H9 (cell line): Measurements from ENCODE around the gene CHTOP. TPM values are rescaled to one million over a fixed set of nuclear protein-coding genes. Genes with fewer than 3 reads are reported as not detected.

Experiments used
- DNase-seq: peaks from one replicate; pipeline ENCODE4 v3.0.0-alpha.2; 2017
- H2AFZ ChIP-seq: one replicate; pipeline ENCODE4 v1.6.1; 2013; ENCODE audit warnings: mild to moderate bottlenecking, low read length, control low read depth, moderate library complexity
- H2AK5ac ChIP-seq: 2 replicates; pipeline ENCODE4 v1.6.1; 2013; ENCODE audit warnings: low read length, control low read depth, mixed read lengths; ENCODE audit not compliant: insufficient read length
- H2BK120ac ChIP-seq: one replicate; pipeline ENCODE4 v1.6.1; 2013; ENCODE audit warnings: low read depth, mild to moderate bottlenecking, low read length, control low read depth, inconsistent platforms; ENCODE audit not compliant: poor library complexity, severe bottlenecking
- H2BK12ac ChIP-seq: 2 replicates; pipeline ENCODE4 v1.6.1; 2013; ENCODE audit warnings: low read length, control low read depth, mixed read lengths, low read depth; ENCODE audit not compliant: insufficient read length
- H2BK15ac ChIP-seq: 2 replicates; pipeline ENCODE4 v1.6.1; 2013; ENCODE audit warnings: low read depth, low read length, control low read depth
- H2BK20ac ChIP-seq: one replicate; pipeline ENCODE4 v1.6.1; 2013; ENCODE audit warnings: low read depth, mild to moderate bottlenecking, low read length, control low read depth, inconsistent platforms; ENCODE audit not compliant: poor library complexity, severe bottlenecking
- H2BK5ac ChIP-seq: 2 replicates; pipeline ENCODE4 v1.6.1; 2013; ENCODE audit warnings: low read length, control low read depth, mixed read lengths; ENCODE audit not compliant: insufficient read length
- H3K14ac ChIP-seq: 2 replicates; pipeline ENCODE4 v1.6.1; 2013; ENCODE audit warnings: low read length, control low read depth; ENCODE audit not compliant: insufficient read depth
- H3K18ac ChIP-seq: 2 replicates; pipeline ENCODE4 v1.6.1; 2013; ENCODE audit warnings: low read depth, mild to moderate bottlenecking, mixed read lengths, low read length, control low read depth; ENCODE audit not compliant: insufficient read length
- H3K23ac ChIP-seq: 2 replicates; pipeline ENCODE4 v1.6.1; 2013; ENCODE audit warnings: low read length, control low read depth, mixed read lengths, low read depth; ENCODE audit not compliant: insufficient read length
- H3K23me2 ChIP-seq: 2 replicates; pipeline ENCODE4 v1.6.1; 2013; ENCODE audit warnings: low read depth, mild to moderate bottlenecking, mixed read lengths, low read length, control low read depth; ENCODE audit not compliant: insufficient read length, poor library complexity, severe bottlenecking
- H3K27ac ChIP-seq: 2 replicates; pipeline ENCODE4 v1.5.1; 2013; ENCODE audit warnings: low read length, control low read depth, mixed read lengths, low read depth; ENCODE audit not compliant: insufficient read length
- H3K27me3 ChIP-seq: 2 replicates; pipeline ENCODE4 v1.6.1; 2013; ENCODE audit warnings: low read length, control low read depth, inconsistent platforms; ENCODE audit not compliant: insufficient read depth
- H3K4ac ChIP-seq: 2 replicates; pipeline ENCODE4 v1.6.1; 2013; ENCODE audit warnings: low read depth, mild to moderate bottlenecking, control low read depth, inconsistent platforms, low read length, moderate library complexity
- H3K4me1 ChIP-seq: 2 replicates; pipeline ENCODE4 v1.6.1; 2013; ENCODE audit warnings: low read length, control low read depth, inconsistent platforms; ENCODE audit not compliant: insufficient read depth
- H3K4me2 ChIP-seq: 2 replicates; pipeline ENCODE4 v1.6.1; 2013; ENCODE audit warnings: low read length, control low read depth, mixed read lengths; ENCODE audit not compliant: insufficient read length, insufficient read depth
- H3K56ac ChIP-seq: 2 replicates; pipeline ENCODE4 v1.6.1; 2013; ENCODE audit warnings: low read depth, mild to moderate bottlenecking, mixed read lengths, low read length, control low read depth; ENCODE audit not compliant: insufficient read length
- H3K79me1 ChIP-seq: 2 replicates; pipeline ENCODE4 v1.6.1; 2013; ENCODE audit warnings: low read depth, mild to moderate bottlenecking, moderate library complexity, low read length, control low read depth, inconsistent platforms; ENCODE audit not compliant: insufficient read depth, poor library complexity, severe bottlenecking
- H3K79me2 ChIP-seq: 2 replicates; pipeline ENCODE4 v1.6.1; 2013; ENCODE audit warnings: low read length, control low read depth, inconsistent platforms; ENCODE audit not compliant: insufficient read depth
- H3K9ac ChIP-seq: 2 replicates; pipeline ENCODE4 v1.6.1; 2013; ENCODE audit warnings: low read length, control low read depth, mixed read lengths; ENCODE audit not compliant: insufficient read length; ENCODE audit errors: extremely low read depth
- H3K9me3 ChIP-seq: one replicate; pipeline ENCODE4 v1.6.1; 2013; ENCODE audit warnings: low read depth, low read length, inconsistent platforms; ENCODE audit not compliant: control insufficient read depth
- H3T11ph ChIP-seq: one replicate; pipeline ENCODE4 v1.6.1; 2013; ENCODE audit warnings: mild to moderate bottlenecking, low read length, control low read depth, inconsistent platforms
- H4K20me1 ChIP-seq: one replicate; pipeline ENCODE4 v1.6.1; 2013; ENCODE audit not compliant: control insufficient read depth, insufficient read length, insufficient read depth
- H4K5ac ChIP-seq: 2 replicates; pipeline ENCODE4 v1.6.1; 2013; ENCODE audit warnings: low read depth, mild to moderate bottlenecking, mixed read lengths, low read length, control low read depth; ENCODE audit not compliant: insufficient read length
- H4K8ac ChIP-seq: replicated peaks from 2 replicates; pipeline ENCODE4 v1.6.1; 2013; ENCODE audit warnings: low read length, control low read depth, mixed read lengths, low read depth; ENCODE audit not compliant: insufficient read length
- H4K91ac ChIP-seq: 2 replicates; pipeline ENCODE4 v1.6.1; 2013; ENCODE audit warnings: low read depth, mild to moderate bottlenecking, moderate library complexity, mixed read lengths, low read length, control low read depth; ENCODE audit not compliant: insufficient read length
- H3K27ac Mint-ChIP-seq, 3 experiments: 2 replicates in 2 of 3; 3 replicates in 1 of 3; pipeline ENCODE4 v1.8.0; 2020 to 2021; ENCODE audit warnings: mixed read lengths in 3 of 3, mild to moderate bottlenecking in 1 of 3, moderate library complexity in 1 of 3
- H3K27me3 Mint-ChIP-seq: 2 replicates; pipeline ENCODE4 v1.8.0; 2021; ENCODE audit warnings: low read depth, mild to moderate bottlenecking, moderate library complexity, mixed read lengths
- H3K36me3 Mint-ChIP-seq, 3 experiments: 2 replicates in 2 of 3; 3 replicates in 1 of 3; pipeline ENCODE4 v1.8.0; 2020 to 2021; ENCODE audit warnings: low read depth in 3 of 3, mixed read lengths in 3 of 3; ENCODE audit not compliant: insufficient read depth in 1 of 3
- H3K4me1 Mint-ChIP-seq, 2 experiments: 2 replicates each; pipeline ENCODE4 v1.8.0; 2020; ENCODE audit warnings: mixed read lengths in 2 of 2
- H3K4me3 Mint-ChIP-seq, 2 experiments: 2 replicates in 1 of 2; 3 replicates in 1 of 2; pipeline ENCODE4 v1.8.0; 2020 to 2021; ENCODE audit warnings: mild to moderate bottlenecking in 2 of 2, mixed read lengths in 2 of 2, moderate library complexity in 1 of 2
- H3K9me3 Mint-ChIP-seq, 2 experiments: 2 replicates in 1 of 2; 3 replicates in 1 of 2; pipeline ENCODE4 v1.8.0; 2020; ENCODE audit warnings: mild to moderate bottlenecking in 2 of 2, mixed read lengths in 2 of 2, moderate library complexity in 1 of 2
- WGBS: extraction: QIAGEN DNeasy Blood & Tissue Kit; methylation state at CpG from one replicate; pipeline ENCODE4 v1.1.7; 2013; ENCODE audit warnings: missing lambda C conversion rate, low lambda C conversion rate, mixed read lengths; ENCODE audit not compliant: insufficient read length; ENCODE audit errors: extremely low coverage; 5-methylcytosine and 5-hydroxymethylcytosine counted together
- total RNA-seq: library from RNA; stranded (reverse); gene quantifications from 2 replicates; pipeline ENCODE4 v1.2.1, GENCODE V29; 2021
- TF ChIP-seq, protein P1 (sequence below): fragments of 200-600 bp; sonication (generic); conservative IDR thresholded peaks from 3 replicates; pipeline ENCODE4 v1.8.0; 2021; ENCODE audit warnings: antibody characterized with exemption, mild to moderate bottlenecking

The CHTOP gene
- total RNA-seq, 1 experiment from 2014 or later, result 126 TPM

DNA sequence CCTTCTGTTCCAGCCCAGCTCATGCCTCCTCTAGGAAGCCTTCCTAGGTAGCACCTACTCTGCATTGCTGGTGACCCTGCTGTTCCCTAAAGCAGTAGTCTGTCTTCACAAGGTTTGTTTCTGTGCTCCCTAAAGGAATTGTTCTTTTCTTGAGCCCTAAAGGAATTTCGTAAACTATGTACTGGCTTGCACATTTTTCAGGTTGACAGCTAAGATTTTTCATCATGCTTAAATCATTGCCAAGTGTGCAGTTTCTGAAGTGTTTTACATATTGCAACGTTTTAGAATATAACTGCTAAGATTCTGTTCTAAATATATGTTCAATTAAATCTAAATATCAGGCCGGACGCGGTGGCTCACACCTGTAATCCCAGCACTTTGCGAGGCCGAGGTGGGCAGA lies 34.0 kb upstream of the CHTOP start:
- no peaks in the 10 kb centered on the region for H3K79me2 ChIP-seq
- H3K14ac ChIP-seq, result peak overlapping the region; percentile 26; the same call in 1 of the 2 replicates

More for the DNA sequence above, 34.0 kb upstream of the CHTOP start:
- Histone ChIP-seq H3K9ac (no peak overlapping the region), H2BK20ac (no peak overlapping the region), H2AK5ac (no peak overlapping the region), H3K4me2 (no peak overlapping the region), H4K20me1 (no peaks in the 10 kb centered on the region), H2BK12ac (no peak overlapping the region), H3K23ac (no peak overlapping the region), H3K4ac (no peak overlapping the region), H3T11ph (no peak overlapping the region), H3K79me1 (no peaks in the 10 kb centered on the region), H3K27ac (no peak overlapping the region), H3K4me1 (peaks cover 7% of the 10 kb centered on the region; the same call in 1 of the 2 replicates), H2BK120ac (no peak overlapping the region), H3K56ac (no peak overlapping the region), H3K27me3 (no peaks in the 10 kb centered on the region), H4K5ac (no peak overlapping the region), H3K18ac (peak overlapping the region; percentile 46), H4K8ac (no peak overlapping the region), H3K9me3 (no peaks in the 10 kb centered on the region), H3K23me2 (no peaks in the 10 kb centered on the region), H2BK5ac (no peak overlapping the region), H2BK15ac (no peak overlapping the region), H4K91ac (no peak overlapping the region), H2AFZ (no peak overlapping the region)
- peak overlapping the region in 2 of 3 experiments; percentile 49 to 55; a peak in 5 of 7 replicates for H3K27ac Mint-ChIP-seq
- H3K27me3 Mint-ChIP-seq, result no peaks in the 10 kb centered on the region; the same call in none of the 2 replicates
- no peaks in the 10 kb centered on the region for H3K9me3 Mint-ChIP-seq
- no peaks in the 10 kb centered on the region for H3K36me3 Mint-ChIP-seq
- no peak for DNase-seq
- H3K4me3 Mint-ChIP-seq, result peak overlapping the region in 1 of 2 experiments; percentile 5; a peak in 1 of 5 replicates
- WGBS, result no CpG with 5 or more reads among the region's 7 CpGs
- TF ChIP-seq, protein P1, sequence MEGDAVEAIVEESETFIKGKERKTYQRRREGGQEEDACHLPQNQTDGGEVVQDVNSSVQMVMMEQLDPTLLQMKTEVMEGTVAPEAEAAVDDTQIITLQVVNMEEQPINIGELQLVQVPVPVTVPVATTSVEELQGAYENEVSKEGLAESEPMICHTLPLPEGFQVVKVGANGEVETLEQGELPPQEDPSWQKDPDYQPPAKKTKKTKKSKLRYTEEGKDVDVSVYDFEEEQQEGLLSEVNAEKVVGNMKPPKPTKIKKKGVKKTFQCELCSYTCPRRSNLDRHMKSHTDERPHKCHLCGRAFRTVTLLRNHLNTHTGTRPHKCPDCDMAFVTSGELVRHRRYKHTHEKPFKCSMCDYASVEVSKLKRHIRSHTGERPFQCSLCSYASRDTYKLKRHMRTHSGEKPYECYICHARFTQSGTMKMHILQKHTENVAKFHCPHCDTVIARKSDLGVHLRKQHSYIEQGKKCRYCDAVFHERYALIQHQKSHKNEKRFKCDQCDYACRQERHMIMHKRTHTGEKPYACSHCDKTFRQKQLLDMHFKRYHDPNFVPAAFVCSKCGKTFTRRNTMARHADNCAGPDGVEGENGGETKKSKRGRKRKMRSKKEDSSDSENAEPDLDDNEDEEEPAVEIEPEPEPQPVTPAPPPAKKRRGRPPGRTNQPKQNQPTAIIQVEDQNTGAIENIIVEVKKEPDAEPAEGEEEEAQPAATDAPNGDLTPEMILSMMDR, result no peak
- peaks cover 19% of the 10 kb centered on the region in 2 experiments for H3K4me1 Mint-ChIP-seq
